T-helper 1 cell treated with Interleukin-12 subunit alpha and Interleukin-12 subunit beta and Interleukin-4 antibody, amounts not matched to agents 30 μg/mL and 1 μg/mL, for 36 hours (primary cell): ENCODE data around the gene UNC93B1.

Source experiments
- H3K27ac Mint-ChIP-seq: one replicate; pipeline ENCODE4 v1.8.0; 2021; ENCODE audit warnings: mild to moderate bottlenecking, mixed read lengths
- H3K27me3 Mint-ChIP-seq: one replicate; pipeline ENCODE4 v1.8.0; 2021; ENCODE audit warnings: low read depth, mixed read lengths
- H3K36me3 Mint-ChIP-seq: one replicate; pipeline ENCODE4 v1.8.0; 2021; ENCODE audit warnings: low read depth, mixed read lengths
- H3K4me1 Mint-ChIP-seq: one replicate; pipeline ENCODE4 v1.8.0; 2021; ENCODE audit warnings: low read depth, mixed read lengths
- H3K4me3 Mint-ChIP-seq: one replicate; pipeline ENCODE4 v1.8.0; 2021; ENCODE audit warnings: mild to moderate bottlenecking, moderate library complexity, mixed read lengths
- H3K9me3 Mint-ChIP-seq: one replicate; pipeline ENCODE4 v1.8.0; 2021; ENCODE audit warnings: mixed read lengths

The UNC93B1 gene

GRCh38 chr11:68018730-68019190, 14.9 kb upstream of the UNC93B1 start:
- Mint-ChIP-seq H3K9me3 (no peaks in the 10 kb centered on the region), H3K27ac (no peak overlapping the region)

DNA sequence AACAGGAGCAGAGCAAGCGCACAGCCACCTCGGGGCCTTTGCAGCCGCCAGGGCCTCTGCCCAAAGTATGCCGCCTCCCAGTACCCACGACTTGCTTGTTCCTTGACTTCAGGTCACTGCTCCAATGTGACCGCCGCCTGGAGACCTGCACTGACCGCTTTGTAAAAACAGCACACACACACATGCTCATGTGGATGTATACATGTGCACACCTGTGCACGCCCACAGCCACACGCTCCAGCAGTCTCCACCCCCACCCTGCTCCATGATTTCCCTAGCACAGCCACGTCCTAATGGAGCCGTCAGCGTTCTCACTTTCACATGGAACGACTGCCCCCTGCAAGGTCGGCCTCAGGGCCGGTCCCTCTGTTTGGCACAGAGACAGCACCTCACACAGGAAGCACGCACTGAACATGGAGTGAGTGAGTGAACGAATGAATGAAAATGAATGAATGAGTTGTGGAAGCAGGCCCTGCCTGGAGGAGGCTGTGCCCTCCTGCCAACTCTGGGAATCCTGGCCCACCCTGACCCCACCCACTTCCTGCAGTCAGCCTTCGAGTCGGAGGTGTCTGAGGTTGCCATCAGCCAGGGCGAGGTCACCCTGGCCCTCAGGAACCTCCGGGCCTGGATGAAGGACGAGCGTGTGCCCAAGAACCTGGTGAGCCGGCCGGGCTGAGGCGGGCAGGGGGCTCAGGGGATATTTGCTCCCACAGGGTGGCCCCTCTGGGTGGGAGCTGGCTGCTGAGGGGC, 14.3 kb upstream of the UNC93B1 start:
- H3K36me3 Mint-ChIP-seq: no peaks in the 10 kb centered on the region
- no peak overlapping the region for H3K4me3 Mint-ChIP-seq
- no peaks in the 10 kb centered on the region for H3K9me3 Mint-ChIP-seq
- H3K27ac Mint-ChIP-seq: no peak overlapping the region
- H3K27me3 Mint-ChIP-seq: no peaks in the 10 kb centered on the region
- H3K4me1 Mint-ChIP-seq: no peaks in the 10 kb centered on the region

More at GRCh38 chr11:68018730-68019190, 14.9 kb upstream of the UNC93B1 start:
- Mint-ChIP-seq H3K36me3 (no peaks in the 10 kb centered on the region), H3K4me1 (no peaks in the 10 kb centered on the region), H3K27me3 (no peaks in the 10 kb centered on the region), H3K4me3 (no peak overlapping the region)

DNA sequence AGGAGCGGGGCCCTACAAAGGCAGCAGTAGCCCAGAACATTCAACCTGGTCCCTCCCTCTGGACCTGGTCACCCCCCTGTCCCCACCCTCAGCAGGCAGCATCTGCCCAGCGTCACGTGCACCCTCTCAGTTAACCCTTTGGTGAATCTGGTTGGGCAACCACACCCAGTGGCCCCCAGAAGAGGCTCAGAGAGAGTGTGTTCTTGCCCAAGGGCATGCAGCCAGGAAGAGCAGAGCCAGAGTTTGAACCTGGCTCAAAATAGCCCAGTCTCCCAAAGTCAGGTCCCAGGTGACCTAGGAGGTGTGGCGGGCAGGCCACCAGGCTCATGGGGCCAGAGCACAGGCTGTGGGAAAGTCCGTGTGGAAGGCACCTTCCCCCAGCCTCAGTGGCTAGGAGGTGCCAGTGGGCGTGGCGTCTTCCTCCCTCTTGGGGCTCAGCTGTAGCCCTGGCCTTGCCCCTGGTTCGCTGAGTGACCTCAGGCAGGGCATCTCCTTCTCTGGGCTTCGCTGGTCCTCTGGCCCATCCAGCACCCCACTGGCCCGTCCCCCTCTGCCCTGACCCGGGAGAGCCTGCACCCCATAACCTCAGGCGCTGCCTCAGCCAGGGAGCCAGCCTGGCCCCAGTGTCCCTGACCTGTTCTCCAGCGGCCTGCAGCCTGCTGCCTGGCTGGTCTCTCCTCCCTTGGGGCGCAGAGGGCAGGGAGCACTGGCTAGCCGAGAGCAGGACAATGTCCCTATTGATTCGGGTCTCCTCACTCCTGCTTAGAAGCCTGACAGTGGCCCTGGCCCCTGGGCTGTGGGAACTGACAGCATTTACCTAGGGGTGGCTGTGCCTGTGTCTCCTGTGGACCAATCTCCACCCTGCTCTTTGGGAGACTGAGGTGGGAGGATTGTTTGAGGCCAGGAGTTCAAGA, 13.3 kb upstream of the UNC93B1 start:
- H3K27ac Mint-ChIP-seq: no peak overlapping the region
- no peaks in the 10 kb centered on the region for H3K9me3 Mint-ChIP-seq
- no peaks in the 10 kb centered on the region for H3K27me3 Mint-ChIP-seq
- no peaks in the 10 kb centered on the region for H3K4me1 Mint-ChIP-seq
- no peaks in the 10 kb centered on the region for H3K36me3 Mint-ChIP-seq
- H3K4me3 Mint-ChIP-seq: no peak overlapping the region

- Mint-ChIP-seq H3K27ac (no peak overlapping the region), H3K4me1 (no peaks in the 10 kb centered on the region), H3K4me3 (no peak overlapping the region), H3K9me3 (no peaks in the 10 kb centered on the region), H3K27me3 (no peaks in the 10 kb centered on the region), H3K36me3 (no peaks in the 10 kb centered on the region)
Observed at GRCh38 chr11:68016161-68016903, 12.4 kb upstream of the UNC93B1 start.

- Mint-ChIP-seq H3K27me3 (no peaks in the 10 kb centered on the region), H3K9me3 (no peaks in the 10 kb centered on the region), H3K4me3 (no peak overlapping the region), H3K4me1 (no peaks in the 10 kb centered on the region), H3K27ac (no peak overlapping the region), H3K36me3 (no peaks in the 10 kb centered on the region)
Observed at GRCh38 chr11:68015467-68015866, 11.6 kb upstream of the UNC93B1 start.

DNA sequence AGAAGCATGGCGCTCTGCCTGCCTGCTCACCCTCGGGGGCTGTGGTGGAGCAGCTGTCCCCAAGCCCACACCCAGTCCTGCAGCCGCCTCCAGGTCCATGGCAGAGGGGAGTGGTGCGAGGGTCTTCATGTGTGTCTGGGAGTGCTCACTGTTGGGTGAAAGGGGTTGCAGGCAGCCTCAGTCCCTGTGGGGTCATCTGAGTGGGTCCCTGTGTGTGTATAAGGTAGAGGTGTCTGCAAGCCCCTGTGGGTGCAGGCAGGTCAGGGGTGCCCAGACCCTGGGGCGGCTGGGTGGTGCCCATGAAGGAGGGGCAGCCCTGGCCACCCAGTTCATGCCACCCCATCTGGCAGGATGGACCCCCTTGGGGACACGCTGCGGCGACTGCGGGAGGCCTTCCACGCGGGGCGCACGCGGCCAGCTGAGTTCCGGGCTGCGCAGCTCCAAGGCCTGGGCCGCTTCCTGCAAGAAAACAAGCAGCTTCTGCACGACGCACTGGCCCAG, 11.1 kb upstream of the UNC93B1 start:
- no peak overlapping the region for H3K4me3 Mint-ChIP-seq
- H3K4me1 Mint-ChIP-seq: no peaks in the 10 kb centered on the region
- no peaks in the 10 kb centered on the region for H3K36me3 Mint-ChIP-seq
- no peaks in the 10 kb centered on the region for H3K27me3 Mint-ChIP-seq
- H3K27ac Mint-ChIP-seq: no peak overlapping the region
- H3K9me3 Mint-ChIP-seq: no peaks in the 10 kb centered on the region

GRCh38 chr11:68014157-68014946, 10.5 kb upstream of the UNC93B1 start:
- H3K4me3 Mint-ChIP-seq: no peak overlapping the region
- no peak overlapping the region for H3K27ac Mint-ChIP-seq
- no peaks in the 10 kb centered on the region for H3K27me3 Mint-ChIP-seq
- H3K36me3 Mint-ChIP-seq: no peaks in the 10 kb centered on the region
- H3K9me3 Mint-ChIP-seq: no peaks in the 10 kb centered on the region
- H3K4me1 Mint-ChIP-seq: peaks cover 1% of the 10 kb centered on the region

DNA sequence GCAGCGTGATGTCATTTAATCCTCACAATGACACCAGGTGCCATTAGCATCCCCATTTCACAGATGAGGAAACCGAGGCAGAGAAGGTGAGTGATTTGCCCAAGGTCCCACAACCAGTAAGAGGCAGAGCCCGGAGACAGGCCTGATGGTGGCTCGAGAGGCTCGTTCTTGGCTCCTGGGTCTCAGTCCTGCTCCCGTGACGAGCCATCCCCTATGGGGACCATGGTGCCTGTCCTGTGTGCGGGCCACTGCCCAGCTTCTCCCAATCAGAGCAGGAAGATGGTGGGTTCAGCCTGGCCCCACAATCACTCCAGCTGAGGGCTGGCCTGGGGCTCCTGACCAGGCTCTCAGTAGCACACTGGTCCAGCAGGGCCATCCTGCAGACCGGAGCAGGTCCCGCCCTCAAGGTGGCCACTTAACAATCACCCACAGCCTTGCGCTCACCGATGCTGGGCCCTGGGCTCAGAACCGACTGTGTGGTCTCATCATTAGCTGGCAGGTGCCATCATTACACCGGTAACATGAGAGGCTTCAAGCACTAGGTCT, 9.8 kb upstream of the UNC93B1 start:
- Mint-ChIP-seq H3K9me3 (no peaks in the 10 kb centered on the region), H3K36me3 (no peaks in the 10 kb centered on the region), H3K27me3 (no peaks in the 10 kb centered on the region), H3K27ac (no peak overlapping the region), H3K4me1 (peaks cover 5% of the 10 kb centered on the region), H3K4me3 (no peak overlapping the region)

DNA sequence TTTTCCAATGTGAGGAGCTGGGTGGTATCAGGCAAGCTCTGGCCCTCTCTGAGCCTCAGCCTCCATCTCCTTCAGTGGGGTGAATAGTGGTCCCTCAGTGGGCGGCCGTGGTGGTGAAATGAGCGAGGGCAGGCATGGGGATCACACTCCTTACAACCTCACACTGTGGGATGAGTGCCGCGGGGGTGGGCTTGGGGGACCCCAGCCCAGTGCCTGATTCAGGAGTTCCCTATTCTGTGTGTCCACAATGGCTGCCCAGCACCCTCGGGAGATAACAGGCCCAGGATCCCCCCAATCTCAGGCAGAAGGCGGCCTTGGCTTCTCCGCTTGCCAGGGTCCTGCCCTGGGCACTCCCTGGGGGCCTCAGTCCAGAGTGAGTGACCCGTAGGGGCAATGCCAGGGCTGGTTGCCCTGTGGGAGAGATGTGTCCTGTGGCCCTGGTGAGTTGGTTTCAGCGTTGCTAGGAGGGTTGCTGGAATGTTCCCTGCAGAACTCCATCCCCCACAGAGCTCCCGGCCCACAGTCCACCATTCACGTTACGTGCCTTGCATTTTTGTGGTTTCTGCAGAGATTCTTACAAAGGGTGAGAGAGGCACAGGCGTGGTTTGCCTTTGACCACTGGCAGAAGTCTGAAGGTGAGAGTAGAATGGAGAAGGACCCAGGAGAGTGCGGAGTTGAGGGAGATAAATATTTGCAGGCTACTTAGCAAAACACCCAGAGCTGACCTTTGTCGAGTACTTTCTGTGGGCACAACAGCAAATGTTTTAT, 9.1 kb upstream of the UNC93B1 start:
- Mint-ChIP-seq H3K36me3 (no peaks in the 10 kb centered on the region), H3K4me3 (no peak overlapping the region), H3K27me3 (no peaks in the 10 kb centered on the region), H3K27ac (no peak overlapping the region), H3K4me1 (peaks cover 5% of the 10 kb centered on the region), H3K9me3 (no peaks in the 10 kb centered on the region)

DNA sequence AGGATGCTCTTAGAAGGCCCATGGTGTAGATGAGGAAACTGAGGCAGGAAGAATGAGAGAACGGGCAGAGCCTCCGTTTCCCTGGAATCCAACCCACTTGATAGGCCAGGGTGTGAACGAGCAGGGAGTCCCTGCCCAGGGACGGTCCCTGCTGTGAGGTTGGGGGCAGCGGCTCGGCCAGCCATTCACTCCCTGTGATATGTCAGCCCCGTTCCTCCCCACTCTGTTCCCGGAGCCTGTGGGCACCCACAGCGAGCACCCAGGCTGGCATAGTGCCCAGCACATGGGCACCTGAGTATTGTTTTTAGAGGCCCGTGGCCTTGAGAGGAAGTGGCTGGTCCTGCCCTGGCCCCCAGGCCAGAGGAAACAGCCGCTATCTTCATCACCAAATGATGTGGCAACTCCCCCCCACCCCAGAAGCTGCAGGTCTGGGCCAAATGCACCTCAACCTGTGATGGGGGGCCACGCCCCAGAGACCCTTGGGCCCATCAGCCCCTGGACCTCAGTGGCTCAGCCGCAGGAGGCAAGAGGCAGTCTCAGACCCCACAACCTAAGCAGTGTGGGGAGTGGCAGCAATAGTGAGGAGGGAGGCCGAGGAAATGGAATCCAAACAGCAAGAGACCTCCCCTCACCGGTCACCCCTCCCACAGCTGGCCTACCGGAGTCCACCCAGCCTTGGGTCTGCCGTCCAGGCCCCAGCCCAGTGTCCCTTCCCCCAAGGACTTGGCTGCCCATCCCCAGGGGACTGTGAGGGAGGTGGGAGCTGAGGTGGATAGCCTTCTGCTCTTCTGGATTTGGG, 8.3 kb upstream of the UNC93B1 start:
- H3K4me3 Mint-ChIP-seq: no peak overlapping the region
- no peaks in the 10 kb centered on the region for H3K27me3 Mint-ChIP-seq
- no peaks in the 10 kb centered on the region for H3K9me3 Mint-ChIP-seq
- peaks cover 5% of the 10 kb centered on the region for H3K4me1 Mint-ChIP-seq
- no peaks in the 10 kb centered on the region for H3K36me3 Mint-ChIP-seq
- H3K27ac Mint-ChIP-seq: no peak overlapping the region

GRCh38 chr11:68011051-68011943, 7.4 kb upstream of the UNC93B1 start:
- Mint-ChIP-seq H3K27me3 (no peaks in the 10 kb centered on the region), H3K4me3 (no peak overlapping the region), H3K9me3 (no peaks in the 10 kb centered on the region), H3K36me3 (no peaks in the 10 kb centered on the region), H3K4me1 (peaks cover 5% of the 10 kb centered on the region), H3K27ac (no peak overlapping the region)
